DOHH2 (cell line): Measurements from ENCODE around the gene IGFALS.

Experiments used
- H3F3A ChIP-seq: fragments of 200-600 bp; sonication (generic), shearing (Covaris generic); 2 replicates; pipeline ENCODE4 v1.6.0; 2016; ENCODE audit warnings: antibody characterized with exemption, mild to moderate bottlenecking; ENCODE audit not compliant: control insufficient read depth, insufficient read depth
- H3K27ac ChIP-seq: fragments of 200-600 bp; sonication (generic); 2 replicates; pipeline ENCODE4 v1.5.1; 2014; ENCODE audit warnings: low read depth, mild to moderate bottlenecking, low read length, moderate library complexity
- H3K27me3 ChIP-seq: fragments of 200-600 bp; sonication (generic); 2 replicates; pipeline ENCODE4 v1.6.1; 2014; ENCODE audit warnings: mild to moderate bottlenecking, low read length, mixed read lengths; ENCODE audit not compliant: control insufficient read depth
- H3K36me3 ChIP-seq: fragments of 200-600 bp; sonication (generic); 2 replicates; pipeline ENCODE4 v1.6.1; 2014; ENCODE audit warnings: mild to moderate bottlenecking, low read length, moderate library complexity, mixed read lengths; ENCODE audit not compliant: control insufficient read depth
- H3K4me1 ChIP-seq: fragments of 200-600 bp; sonication (generic); 2 replicates; pipeline ENCODE4 v1.6.1; 2014; ENCODE audit warnings: mild to moderate bottlenecking, low read length, mixed read lengths; ENCODE audit not compliant: control insufficient read depth
- H3K4me2 ChIP-seq: fragments of 200-600 bp; sonication (generic); 2 replicates; pipeline ENCODE4 v1.6.0; 2014; ENCODE audit warnings: mild to moderate bottlenecking, low read length, moderate library complexity
- H3K4me3 ChIP-seq: fragments of 200-600 bp; sonication (generic); 2 replicates; pipeline ENCODE4 v1.5.1; 2014; ENCODE audit warnings: mild to moderate bottlenecking, low read length, mixed read lengths
- H3K79me2 ChIP-seq: fragments of 200-600 bp; sonication (generic); 2 replicates; pipeline ENCODE4 v1.6.1; 2014; ENCODE audit warnings: mild to moderate bottlenecking, low read length, mixed read lengths; ENCODE audit not compliant: control insufficient read depth
- H3K9me2 ChIP-seq: fragments of 200-600 bp; sonication (generic); replicated peaks from 2 replicates; pipeline ENCODE4 v1.6.1; 2014; ENCODE audit warnings: mild to moderate bottlenecking, low read length, mixed read lengths; ENCODE audit not compliant: control insufficient read depth
- H3K9me3 ChIP-seq: fragments of 200-600 bp; sonication (generic); 2 replicates; pipeline ENCODE4 v1.6.1; 2014; ENCODE audit warnings: antibody characterized with exemption, low read length, mixed read lengths; ENCODE audit not compliant: control insufficient read depth, insufficient read depth
- H4K20me1 ChIP-seq: fragments of 200-600 bp; sonication (generic); 2 replicates; pipeline ENCODE4 v1.6.0; 2014; ENCODE audit warnings: low read depth, mild to moderate bottlenecking, antibody characterized with exemption, low read length, moderate library complexity; ENCODE audit not compliant: control insufficient read depth, insufficient read depth
- CTCF ChIP-seq: fragments of 200-600 bp; sonication (generic); IDR thresholded peaks from one replicate; pipeline ENCODE4 v1.5.1; 2014; ENCODE audit warnings: antibody characterized with exemption, mild to moderate bottlenecking, low read depth, low read length; ENCODE audit not compliant: poor library complexity, severe bottlenecking
- EZH2phosphoT487 ChIP-seq: fragments of 200-600 bp; sonication (generic); IDR thresholded peaks from 2 replicates; pipeline ENCODE4 v1.6.1; 2017; ENCODE audit warnings: borderline replicate concordance, mild to moderate bottlenecking, antibody characterized with exemption, low read length, moderate library complexity, mixed read lengths

Gene IGFALS

GRCh38 chr16:1776672-1776955 lies 16.9 kb downstream of the IGFALS start:
- H3K79me2 ChIP-seq, result peaks cover 47% of the 10 kb centered on the region
- no peak for TF ChIP-seq EZH2phosphoT487
- TF ChIP-seq CTCF, result no peak
- H3K27me3 ChIP-seq, result no peaks in the 10 kb centered on the region
- no peaks in the 10 kb centered on the region for H3K9me2 ChIP-seq
- H3F3A ChIP-seq, result peaks cover 8% of the 10 kb centered on the region; the same call in 1 of the 2 replicates
- no peak overlapping the region for H3K4me3 ChIP-seq
- peaks cover 54% of the 10 kb centered on the region for H3K36me3 ChIP-seq
- no peak overlapping the region for H3K27ac ChIP-seq
- H3K9me3 ChIP-seq, result no peaks in the 10 kb centered on the region
- no peak overlapping the region for H3K4me2 ChIP-seq
- peaks cover 20% of the 10 kb centered on the region for H3K4me1 ChIP-seq
- H4K20me1 ChIP-seq, result no peaks in the 10 kb centered on the region

- Histone ChIP-seq H3K9me3 (no peaks in the 10 kb centered on the region), H3K4me3 (no peak overlapping the region), H3K79me2 (peaks cover 46% of the 10 kb centered on the region), H3F3A (peaks cover 8% of the 10 kb centered on the region; the same call in 1 of the 2 replicates), H3K4me1 (peaks cover 14% of the 10 kb centered on the region), H4K20me1 (no peaks in the 10 kb centered on the region), H3K36me3 (peaks cover 56% of the 10 kb centered on the region), H3K27ac (no peak overlapping the region), H3K27me3 (no peaks in the 10 kb centered on the region), H3K9me2 (no peaks in the 10 kb centered on the region), H3K4me2 (no peak overlapping the region)
- TF ChIP-seq CTCF, result no peak
- no peak for TF ChIP-seq EZH2phosphoT487
These were observed 17.4 kb downstream of the IGFALS start for GRCh38 chr16:1775846-1776671.

GRCh38 chr16:1775006-1775845 lies 18.3 kb downstream of the IGFALS start:
- Histone ChIP-seq H3K4me3 (no peak overlapping the region), H3K27ac (no peak overlapping the region), H3K79me2 (peaks cover 52% of the 10 kb centered on the region), H3K9me3 (no peaks in the 10 kb centered on the region), H3F3A (peaks cover 11% of the 10 kb centered on the region), H3K4me1 (peaks cover 19% of the 10 kb centered on the region), H3K27me3 (no peaks in the 10 kb centered on the region), H4K20me1 (no peaks in the 10 kb centered on the region), H3K36me3 (peaks cover 60% of the 10 kb centered on the region), H3K4me2 (peak overlapping the region; percentile 96; the same call in 1 of the 2 replicates), H3K9me2 (no peaks in the 10 kb centered on the region)
- TF ChIP-seq EZH2phosphoT487, result no peak

GRCh38 chr16:1774448-1774780 lies 19.1 kb downstream of the IGFALS start:
- peaks cover 15% of the 10 kb centered on the region for H3F3A ChIP-seq
- H3K79me2 ChIP-seq, result peaks cover 53% of the 10 kb centered on the region
- H3K9me2 ChIP-seq, result no peaks in the 10 kb centered on the region
- no peaks in the 10 kb centered on the region for H3K27me3 ChIP-seq
- H4K20me1 ChIP-seq, result no peaks in the 10 kb centered on the region
- no peaks in the 10 kb centered on the region for H3K9me3 ChIP-seq
- H3K36me3 ChIP-seq, result peaks cover 65% of the 10 kb centered on the region
- peak overlapping the region; percentile 99 for H3K4me3 ChIP-seq
- TF ChIP-seq EZH2phosphoT487 (no peak), CTCF (no peak)
- H3K4me1 ChIP-seq, result peaks cover 23% of the 10 kb centered on the region
- H3K4me2 ChIP-seq, result peak overlapping the region; percentile 96
- H3K27ac ChIP-seq, result no peak overlapping the region
